DND-41 (cell line): ENCODE results near the gene SLC37A3.

Experiments
- ATAC-seq: fragments of 200-7000 bp; cut with Tn5 transposase; 3 replicates; pipeline ENCODE4 v1.9.1; 2021; ENCODE audit warnings: low read depth; ENCODE audit not compliant: insufficient read depth
- DNase-seq: peaks from one replicate; pipeline ENCODE4 v3.0.0-alpha.2; 2020
- H2AFZ ChIP-seq: 2 replicates; pipeline ENCODE4 v1.6.0; 2012; ENCODE audit warnings: low read depth, low read length
- H3K27ac ChIP-seq: 2 replicates; pipeline ENCODE4 v1.5.1; 2012; ENCODE audit warnings: low read length, inconsistent platforms
- H3K27me3 ChIP-seq: fragments of 200-600 bp; sonication (generic); 2 replicates; pipeline ENCODE4 v1.6.0; 2012; ENCODE audit warnings: low read length, mild to moderate bottlenecking, inconsistent platforms; ENCODE audit not compliant: insufficient read depth, poor library complexity
- H3K36me3 ChIP-seq: 2 replicates; pipeline ENCODE4 v1.5.1; 2012; ENCODE audit warnings: low read length, inconsistent platforms; ENCODE audit not compliant: insufficient read depth
- H3K4me1 ChIP-seq: 2 replicates; pipeline ENCODE4 v1.5.1; 2012; ENCODE audit warnings: mild to moderate bottlenecking, low read length; ENCODE audit not compliant: insufficient read depth
- H3K4me2 ChIP-seq: 2 replicates; pipeline ENCODE4 v1.6.0; 2012; ENCODE audit warnings: mild to moderate bottlenecking, moderate library complexity, low read length, inconsistent platforms; ENCODE audit not compliant: insufficient read depth
- H3K4me3 ChIP-seq, 2 experiments: fragments of 200-600 bp in 1 of 2; shearing (Covaris generic) in 1 of 2; 2 replicates each; pipeline ENCODE4 v1.5.1; 2012 to 2016; ENCODE audit warnings: inconsistent platforms in 2 of 2, low read length in 2 of 2, mild to moderate bottlenecking in 2 of 2, low read depth in 1 of 2, moderate library complexity in 1 of 2
- H3K79me2 ChIP-seq: 2 replicates; pipeline ENCODE4 v1.6.0; 2012; ENCODE audit warnings: low read length, inconsistent platforms; ENCODE audit not compliant: insufficient read depth
- H3K9ac ChIP-seq: 2 replicates; pipeline ENCODE4 v1.6.0; 2012; ENCODE audit warnings: low read depth, mild to moderate bottlenecking, inconsistent platforms, low read length, moderate library complexity
- H3K9me3 ChIP-seq: 2 replicates; pipeline ENCODE4 v1.5.1; 2012; ENCODE audit warnings: low read length, moderate library complexity, mild to moderate bottlenecking, inconsistent platforms; ENCODE audit not compliant: insufficient read depth, severe bottlenecking
- H4K20me1 ChIP-seq: 2 replicates; pipeline ENCODE4 v1.6.0; 2012; ENCODE audit warnings: low read length; ENCODE audit not compliant: insufficient read depth
- CTCF ChIP-seq: IDR thresholded peaks from 2 replicates; pipeline ENCODE4 v1.5.1; 2012; ENCODE audit warnings: borderline replicate concordance, low read length, moderate library complexity, mild to moderate bottlenecking; ENCODE audit not compliant: poor library complexity, severe bottlenecking; ENCODE audit errors: extremely low read depth
- EZH2 ChIP-seq: IDR thresholded peaks from 3 replicates; pipeline ENCODE4 v1.6.1; 2012; ENCODE audit warnings: borderline replicate concordance, low read depth, mild to moderate bottlenecking, moderate library complexity, low read length, inconsistent platforms; ENCODE audit not compliant: severe bottlenecking

The SLC37A3 gene

GRCh38 chr7:140360697-140361229 is 37.6 kb downstream of the SLC37A3 start:
- TF ChIP-seq EZH2 (no peak), CTCF (no peak)
- Histone ChIP-seq H2AFZ (no peak overlapping the region), H4K20me1 (no peaks in the 10 kb centered on the region), H3K9ac (no peak overlapping the region), H3K4me2 (no peak overlapping the region), H3K9me3 (no peaks in the 10 kb centered on the region), H3K27me3 (no peaks in the 10 kb centered on the region), H3K4me1 (no peaks in the 10 kb centered on the region), H3K27ac (no peak overlapping the region), H3K36me3 (peaks cover 36% of the 10 kb centered on the region), H3K4me3 (no peak overlapping the region), H3K79me2 (no peaks in the 10 kb centered on the region)
- peak; percentile 16 for DNase-seq
- ATAC-seq = peak; percentile 66

- no peak overlapping the region for H3K4me2 ChIP-seq
- DNase-seq (no peak), ATAC-seq (no peak)
- no peak overlapping the region for H3K27ac ChIP-seq
- H4K20me1 ChIP-seq = no peaks in the 10 kb centered on the region
- no peaks in the 10 kb centered on the region for H3K79me2 ChIP-seq
- H3K9ac ChIP-seq = no peak overlapping the region
- H3K36me3 ChIP-seq = peaks cover 43% of the 10 kb centered on the region
- no peaks in the 10 kb centered on the region for H3K4me1 ChIP-seq
- no peak overlapping the region for H2AFZ ChIP-seq
- H3K9me3 ChIP-seq = no peaks in the 10 kb centered on the region
- H3K4me3 ChIP-seq = no peak overlapping the region
- no peak for TF ChIP-seq EZH2
- no peak for TF ChIP-seq CTCF
- H3K27me3 ChIP-seq = no peaks in the 10 kb centered on the region
Measured at GRCh38 chr7:140358412-140359051, 39.8 kb downstream of the SLC37A3 start.

- Histone ChIP-seq H3K4me2 (no peak overlapping the region), H4K20me1 (no peaks in the 10 kb centered on the region), H3K27me3 (no peaks in the 10 kb centered on the region), H3K36me3 (peaks cover 46% of the 10 kb centered on the region), H2AFZ (no peak overlapping the region), H3K9me3 (no peaks in the 10 kb centered on the region), H3K9ac (no peak overlapping the region), H3K4me1 (no peaks in the 10 kb centered on the region), H3K79me2 (no peaks in the 10 kb centered on the region), H3K27ac (no peak overlapping the region), H3K4me3 (no peak overlapping the region)
- DNase-seq = no peak
- ATAC-seq = no peak
- TF ChIP-seq EZH2 (no peak), CTCF (no peak)
Measured at GRCh38 chr7:140358024-140358411, 40.3 kb downstream of the SLC37A3 start.
